HFF-Myc (cell line): Measurements from ENCODE around the gene CILP.
"Not testable (repeated sequence)": the region's sequence is repeated elsewhere in the genome, so short reads cannot be mapped to it uniquely, and the experiment has no call there.

Source experiments
- DNase-seq: peaks from one replicate; pipeline ENCODE4 v3.0.0-alpha.2; 2011; ENCODE audit warnings: low read depth; ENCODE audit errors: extremely low read depth
- H3K4me3 ChIP-seq: replicated peaks from 2 replicates; pipeline ENCODE4 v1.5.1; 2011; ENCODE audit warnings: low read depth, mild to moderate bottlenecking, control low read depth, low read length
- CTCF ChIP-seq: IDR thresholded peaks from 2 replicates; pipeline ENCODE4 v1.5.1; 2012; ENCODE audit warnings: mild to moderate bottlenecking, low read depth, low read length, control low read depth; ENCODE audit errors: missing control alignments

The CILP gene

GRCh38 chr15:65184868-65185717, 26.2 kb downstream of the CILP start, which contains the start of gene CLPX:
CLPX (minus strand) TSS chr15:65185342; CDS start chr15:65185153, 189 bp downstream.
- no peak for TF ChIP-seq CTCF
- DNase-seq = peak; percentile 75
- H3K4me3 ChIP-seq = peak within 1 kb of the TSS; percentile 94

GRCh38 chr15:65184305-65184867, 26.9 kb downstream of the CILP start:
- TF ChIP-seq CTCF = no peak
- no peak for DNase-seq
- peak overlapping the region; percentile 94 for H3K4me3 ChIP-seq

- peak overlapping the region; percentile 94 for H3K4me3 ChIP-seq
- no peak for DNase-seq
- TF ChIP-seq CTCF = no peak
Measured at GRCh38 chr15:65183865-65184159, 27.5 kb downstream of the CILP start.

GRCh38 chr15:65182538-65182937, 28.7 kb downstream of the CILP start:
- no peak for DNase-seq
- TF ChIP-seq CTCF = no peak
- H3K4me3 ChIP-seq = peak overlapping the region; percentile 94

- DNase-seq, H3K4me3 ChIP-seq: not testable (repeated sequence)
Measured at GRCh38 chr15:65181582-65182353, 29.5 kb downstream of the CILP start.

GRCh38 chr15:65180167-65180566, 31.1 kb downstream of the CILP start:
- no peak overlapping the region for H3K4me3 ChIP-seq
- no peak for TF ChIP-seq CTCF
- DNase-seq = no peak

GRCh38 chr15:65177901-65178300, 33.4 kb downstream of the CILP start:
- no peak for DNase-seq
- H3K4me3 ChIP-seq = no peak overlapping the region
- TF ChIP-seq CTCF = no peak
